Stimulated activated CD4-positive, alpha-beta T cell treated with anti-CD3 and anti-CD28 coated beads, Interleukin-15, amount 100 ng/mL, for 24 hours (primary cell): ENCODE data around the gene CD69.
"Not testable (repeated sequence)": the region's sequence is repeated elsewhere in the genome, so short reads cannot be mapped to it uniquely, and the experiment has no call there.

Experiments used
- DNase-seq: peaks from one replicate; pipeline ENCODE4 v3.0.0-alpha.2; 2020

Gene CD69

DNA sequence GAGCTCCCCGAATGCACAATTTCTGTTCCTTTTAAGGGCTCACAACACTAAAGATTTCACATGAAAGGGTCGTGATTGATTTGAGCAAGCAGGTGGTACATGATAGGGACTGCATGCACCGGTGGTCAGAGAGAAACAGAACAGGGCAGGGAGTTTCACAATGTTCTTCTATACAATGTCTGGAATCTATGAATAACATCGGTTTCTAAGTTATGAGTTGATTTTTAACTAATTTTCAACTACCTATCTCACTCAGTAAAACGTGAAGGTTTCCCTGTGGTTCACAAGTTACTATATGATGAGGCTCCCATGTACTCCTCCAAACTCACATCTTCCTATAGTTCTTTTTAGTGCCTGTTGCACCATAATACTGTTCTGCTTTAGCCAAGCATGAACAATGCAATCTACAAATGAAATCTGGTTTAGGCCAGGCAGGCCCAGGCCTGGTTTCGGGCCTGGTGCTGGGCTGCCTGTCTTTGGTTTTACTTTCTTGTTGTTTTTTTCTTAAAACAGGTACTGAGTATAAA lies 47.6 kb downstream of the CD69 start:
- DNase-seq = not testable (repeated sequence)

DNA sequence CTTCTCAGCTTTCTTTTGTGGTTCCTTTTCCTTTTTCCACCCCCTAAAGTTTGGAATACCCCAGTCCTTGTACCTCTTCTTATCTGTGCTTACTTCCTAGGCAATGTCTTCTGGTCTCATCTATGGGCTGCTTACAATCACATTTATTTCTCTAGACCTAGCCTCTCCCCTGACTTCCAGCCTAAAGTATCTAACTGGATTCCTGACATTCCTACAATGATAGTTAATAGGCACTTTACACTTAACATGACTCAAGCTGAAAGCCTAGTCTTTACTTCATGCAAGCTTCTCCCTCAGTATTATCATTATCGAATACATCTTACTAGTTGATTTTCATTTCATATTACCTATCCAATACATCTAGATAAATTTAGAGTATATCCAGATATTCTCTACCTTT lies 49.0 kb downstream of the CD69 start:
- no peak for DNase-seq

DNA sequence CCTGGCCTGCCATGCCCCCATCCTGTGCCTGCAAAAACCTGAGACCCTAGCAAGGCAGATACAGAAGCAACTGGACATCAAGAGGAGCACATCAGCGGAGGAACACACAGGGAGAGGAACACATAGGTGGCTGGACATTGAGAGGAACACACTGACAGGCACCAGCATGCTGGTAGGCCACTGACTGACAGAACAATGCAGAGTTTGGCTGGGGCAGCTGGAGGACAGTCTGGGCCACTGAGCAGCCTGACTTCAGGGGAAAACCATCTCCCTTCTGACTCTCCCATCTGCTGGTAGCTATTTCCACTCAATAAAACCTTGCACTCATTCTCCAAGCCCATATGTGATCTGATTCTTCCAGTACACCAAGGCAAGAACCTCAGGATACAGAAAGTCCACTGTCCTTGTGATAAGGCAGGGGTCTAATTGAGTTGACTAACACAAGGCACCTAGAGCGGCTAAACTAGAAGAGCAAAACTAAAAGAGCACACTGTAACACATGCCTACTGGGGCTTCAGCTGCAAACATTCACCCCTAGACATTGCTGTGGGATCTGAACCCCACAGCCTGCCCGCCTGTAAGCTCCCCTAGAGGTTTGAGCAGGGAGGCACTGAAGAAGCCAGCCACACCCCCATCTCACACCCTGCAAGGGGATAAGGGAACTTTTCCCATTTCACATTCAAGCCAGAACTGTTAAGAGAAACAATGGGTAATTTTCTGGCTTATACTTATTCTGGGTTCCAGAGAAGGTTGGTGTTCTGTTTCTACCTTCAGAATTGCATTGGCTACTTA lies 49.9 kb downstream of the CD69 start:
- no peak for DNase-seq

DNA sequence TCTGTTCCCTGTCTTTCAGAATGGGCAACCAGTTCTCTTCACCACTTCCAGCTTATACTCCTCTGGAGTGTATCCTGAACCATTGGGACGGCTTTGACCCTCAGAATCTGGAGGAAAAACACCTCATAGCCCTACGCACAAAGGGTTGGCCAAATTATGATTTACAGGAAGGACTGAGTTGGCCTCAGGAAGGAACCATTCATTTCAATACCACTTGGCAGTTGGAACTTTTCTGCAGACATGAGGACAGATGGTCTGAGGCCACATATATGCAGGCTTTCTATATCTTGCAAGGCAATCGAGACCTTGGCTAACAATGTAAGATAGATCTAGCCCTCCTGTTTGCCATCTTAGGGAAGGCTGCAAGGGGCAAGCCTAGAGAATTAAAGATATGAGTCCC lies 51.8 kb downstream of the CD69 start:
- DNase-seq = no peak

DNA sequence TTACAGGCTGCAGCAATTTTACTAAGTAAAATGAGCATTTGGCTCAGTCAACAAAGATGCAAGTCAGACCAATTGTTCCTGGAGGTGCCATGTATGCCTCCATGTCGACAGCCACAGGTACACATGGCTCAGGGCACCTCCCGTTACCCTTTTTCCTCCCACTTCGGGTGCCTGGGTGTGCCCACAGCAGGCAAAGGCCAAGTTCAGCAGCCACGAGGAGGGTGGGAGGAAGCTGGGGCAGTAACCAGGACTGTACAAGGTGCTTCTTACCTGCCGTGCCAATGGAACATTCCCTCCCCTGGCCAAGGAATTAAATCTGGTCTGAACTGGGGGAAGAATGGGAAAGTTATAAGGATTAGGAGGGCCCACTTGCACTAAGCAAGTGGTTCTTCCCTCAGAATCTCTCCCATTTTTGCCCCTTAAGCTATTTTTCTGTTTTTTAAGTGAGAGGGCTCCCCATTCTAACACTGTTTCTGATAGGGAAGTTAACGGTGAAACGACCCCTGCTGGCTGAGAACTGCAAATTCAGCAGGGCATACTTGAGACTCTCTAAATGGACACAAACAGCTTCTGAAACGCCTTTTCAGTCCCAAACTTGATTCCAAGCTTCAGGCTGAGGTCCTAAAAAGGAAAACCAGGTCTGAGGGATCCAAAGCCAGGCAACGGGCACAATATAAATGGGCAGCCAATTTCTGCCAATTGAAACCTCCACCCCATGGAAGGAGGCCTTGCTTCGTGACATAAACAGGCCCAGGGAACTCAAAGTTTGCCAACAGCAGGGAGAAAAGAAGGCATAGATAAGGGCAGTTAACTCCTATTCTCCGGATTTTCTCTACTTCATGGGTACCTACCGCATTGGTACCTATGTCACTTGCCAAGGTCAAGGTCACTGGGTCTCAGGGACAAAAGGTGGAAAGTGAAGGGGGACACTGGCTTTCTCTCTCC lies 52.6 kb downstream of the CD69 start:
- peak; percentile 75 for DNase-seq

DNA sequence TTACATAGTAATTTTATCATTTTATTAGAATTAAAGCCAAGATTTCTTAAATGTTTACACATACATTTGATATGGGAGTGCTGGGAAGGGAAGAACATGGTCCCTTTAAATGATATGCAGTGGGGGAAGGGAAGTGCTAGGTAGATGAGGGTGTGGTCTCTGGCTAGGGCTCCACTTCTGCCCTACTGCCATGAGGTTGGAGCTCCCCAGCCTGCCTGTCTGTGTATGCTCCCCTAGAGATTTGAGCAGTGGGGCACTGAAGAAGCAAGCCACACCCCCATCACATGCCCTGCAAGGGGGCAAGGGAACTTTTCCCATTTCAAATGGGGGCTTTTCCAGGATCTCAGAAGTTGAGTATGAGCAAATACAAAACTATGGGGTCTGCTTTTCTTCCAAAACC lies 53.3 kb downstream of the CD69 start:
- no peak for DNase-seq

DNA sequence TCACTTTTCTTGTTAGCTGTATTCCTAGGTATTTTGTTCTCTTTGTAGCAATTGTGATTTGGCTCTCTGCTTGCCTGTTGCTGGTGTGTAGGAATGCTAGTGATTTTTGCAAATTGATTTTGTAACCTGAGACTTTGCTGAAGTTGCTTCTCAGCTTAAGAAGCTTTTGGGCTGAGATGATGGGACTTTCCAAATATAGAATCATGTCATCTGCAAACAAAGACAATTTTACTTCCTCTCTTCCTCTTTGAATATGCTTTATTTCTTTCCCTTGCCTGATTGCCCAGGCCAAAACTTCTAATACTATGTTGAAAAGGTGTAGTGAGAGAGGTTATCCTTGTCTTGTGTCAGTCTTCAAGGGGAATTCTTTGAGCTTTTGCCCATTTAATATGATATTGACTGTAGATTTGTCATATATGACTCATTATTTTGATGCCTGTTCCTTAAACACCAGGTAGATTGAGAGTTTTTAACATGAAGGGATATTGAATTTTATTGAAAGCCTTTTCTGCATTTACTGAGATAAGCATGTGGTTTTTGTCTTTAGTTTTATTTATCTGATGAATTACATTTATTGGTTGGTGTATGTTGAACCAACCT lies 54.5 kb downstream of the CD69 start:
- DNase-seq = no peak

DNA sequence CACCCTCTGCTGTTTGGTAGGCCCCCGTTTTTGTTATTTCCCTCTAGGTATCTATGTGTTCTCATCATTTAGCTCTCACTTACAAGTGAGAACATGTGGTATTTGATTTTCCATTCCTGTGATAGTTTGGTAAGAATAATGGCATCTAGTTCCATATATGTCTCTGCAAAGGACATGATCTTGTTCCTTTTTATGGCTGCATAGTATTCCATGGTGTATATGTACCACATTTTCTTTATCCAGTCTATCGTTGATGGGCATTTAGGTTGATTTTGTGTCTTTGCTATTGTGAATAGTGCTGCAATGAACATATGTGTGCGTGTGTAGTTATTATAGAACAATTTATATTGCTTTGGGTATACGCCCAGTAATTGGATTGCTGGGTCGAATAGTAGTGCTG lies 56.1 kb downstream of the CD69 start:
- not testable (repeated sequence) for DNase-seq
